Renal pelvis (tissue), 4 donors: ENCODE results near the gene TMEM242. TPM values are rescaled to one million over a fixed set of nuclear protein-coding genes. Genes with fewer than 3 reads are reported as not detected.

Experiments
- DNase-seq: peaks from one replicate; pipeline ENCODE4 v3.0.0-alpha.2; 2013
- polyA plus RNA-seq, 3 donors: library from polyadenylated mRNA; unstranded; fragments of 120-200 nt; gene quantifications; one replicate each; pipeline ENCODE4 v1.2.1, GENCODE V29; 2013; ENCODE audit not compliant: insufficient read length in 3 of 3

Gene TMEM242
- polyA plus RNA-seq, 3 donors, result 12.2 to 13.9 (median 13.8) TPM

- DNase-seq, result no peak
These were observed 50.2 kb downstream of the TMEM242 start for GRCh38 chr6:157272866-157273755.

GRCh38 chr6:157272372-157272771, 50.9 kb downstream of the TMEM242 start:
- no peak for DNase-seq

- DNase-seq, result no peak
These were observed 51.4 kb downstream of the TMEM242 start for GRCh38 chr6:157271911-157272310.

- DNase-seq, result no peak
These were observed 51.9 kb downstream of the TMEM242 start for GRCh38 chr6:157271441-157271840.

GRCh38 chr6:157270916-157271315, 52.4 kb downstream of the TMEM242 start:
- no peak for DNase-seq

GRCh38 chr6:157270308-157270707, 53.0 kb downstream of the TMEM242 start:
- DNase-seq, result no peak

- peak; percentile 71 for DNase-seq
These were observed 54.0 kb downstream of the TMEM242 start for GRCh38 chr6:157269261-157269794.

- no peak for DNase-seq
These were observed 54.5 kb downstream of the TMEM242 start for GRCh38 chr6:157268835-157269234.

- no peak for DNase-seq
These were observed 54.9 kb downstream of the TMEM242 start for GRCh38 chr6:157268396-157268795.

- no peak for DNase-seq
These were observed 55.7 kb downstream of the TMEM242 start for GRCh38 chr6:157267654-157268053.

GRCh38 chr6:157267109-157267611, 56.2 kb downstream of the TMEM242 start:
- no peak for DNase-seq

GRCh38 chr6:157266274-157267101, 56.8 kb downstream of the TMEM242 start:
- no peak for DNase-seq

- DNase-seq, result no peak
These were observed 57.7 kb downstream of the TMEM242 start for GRCh38 chr6:157265635-157266034.

GRCh38 chr6:157265186-157265585, 58.1 kb downstream of the TMEM242 start:
- no peak for DNase-seq

GRCh38 chr6:157264701-157265100, 58.6 kb downstream of the TMEM242 start:
- no peak for DNase-seq

- DNase-seq, result no peak
These were observed 59.4 kb downstream of the TMEM242 start for GRCh38 chr6:157263881-157264397.

- no peak for DNase-seq
These were observed 60.2 kb downstream of the TMEM242 start for GRCh38 chr6:157263146-157263545.

- no peak for DNase-seq
These were observed 61.7 kb downstream of the TMEM242 start for GRCh38 chr6:157261606-157262005.

- DNase-seq, result no peak
These were observed 62.4 kb downstream of the TMEM242 start for GRCh38 chr6:157260735-157261410.

- DNase-seq, result no peak
These were observed 63.9 kb downstream of the TMEM242 start for GRCh38 chr6:157259443-157259842.

GRCh38 chr6:157258878-157259277, 64.4 kb downstream of the TMEM242 start:
- no peak for DNase-seq

- DNase-seq, result no peak
These were observed 68.2 kb downstream of the TMEM242 start for GRCh38 chr6:157255079-157255478.
